Measurements from ENCODE around the gene FOXD1.
"Not testable (repeated sequence)": the region's sequence is repeated elsewhere in the genome, so short reads cannot be mapped to it uniquely, and the experiment has no call there.

FOXD1 gene

DNA sequence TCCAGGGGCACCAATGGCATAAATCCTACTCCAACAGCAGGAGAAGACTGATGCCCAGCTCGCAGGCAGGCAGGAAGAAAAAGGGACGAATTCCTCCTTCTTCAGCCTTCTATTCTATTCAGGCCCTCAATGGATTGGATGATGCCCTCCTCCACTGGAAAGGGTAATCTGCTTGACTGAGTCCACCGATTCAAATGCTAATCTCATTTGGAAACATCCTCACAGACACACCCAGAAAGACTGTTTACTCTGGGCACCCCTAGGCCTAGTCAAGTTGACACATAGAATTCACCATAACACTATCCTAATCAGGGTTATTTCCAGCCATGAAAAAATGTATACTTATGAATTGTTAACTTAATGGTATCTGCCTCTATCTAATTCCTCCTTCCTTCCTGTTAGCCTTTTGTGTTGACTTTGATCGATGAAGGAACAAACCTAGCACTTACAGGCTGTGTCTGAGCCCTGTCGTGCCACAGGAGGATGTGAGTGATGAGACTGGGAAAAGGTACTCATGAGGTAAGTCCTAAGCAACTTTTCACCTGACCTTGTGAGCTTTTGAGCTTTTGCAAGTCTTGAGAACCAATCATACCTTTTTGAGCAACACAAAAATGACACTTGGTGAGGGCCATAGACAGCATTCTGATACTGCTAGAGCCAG is 36.5 kb downstream of the FOXD1 start:
- DNase-seq, result no peak

DNA sequence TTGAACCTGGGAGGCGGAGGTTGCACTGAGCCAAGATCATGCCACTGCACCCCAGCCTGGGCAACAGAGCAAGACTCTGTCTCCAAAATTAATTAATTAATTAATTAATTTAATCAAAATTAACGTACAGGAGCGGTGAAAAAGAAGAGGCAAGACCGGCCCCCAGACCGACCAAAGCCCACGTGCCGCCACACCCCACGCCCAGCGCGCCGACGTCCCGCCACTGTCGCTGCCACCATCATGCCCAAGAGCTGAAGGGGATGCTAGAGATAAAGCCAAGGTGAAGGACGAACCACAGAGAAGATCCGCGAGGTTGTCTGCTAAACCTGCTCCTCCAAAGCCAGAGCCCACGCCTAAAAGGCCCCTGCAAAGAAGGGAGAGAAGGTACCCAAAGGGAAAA is 38.6 kb downstream of the FOXD1 start:
- DNase-seq, result not testable (repeated sequence)

DNA sequence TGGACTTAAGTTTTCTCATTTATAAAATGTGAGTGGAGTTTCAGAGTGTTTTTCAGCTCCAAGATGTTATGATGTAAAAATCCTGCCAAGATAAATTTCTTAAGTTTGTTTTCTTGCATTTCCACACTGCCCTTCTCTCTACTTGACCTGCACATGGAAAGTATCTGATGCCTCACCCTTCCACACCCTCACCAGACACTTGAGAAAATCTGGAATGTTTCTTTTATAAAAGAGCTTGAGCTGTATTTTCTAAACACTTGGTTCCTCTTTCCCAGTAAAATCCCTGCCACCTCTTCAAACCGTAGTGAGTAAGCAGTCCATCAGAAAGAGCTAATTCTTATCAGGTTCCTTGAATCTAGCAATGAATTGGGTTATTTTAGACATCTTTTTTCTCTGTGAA is 42.9 kb downstream of the FOXD1 start:
- DNase-seq, result no peak

DNA sequence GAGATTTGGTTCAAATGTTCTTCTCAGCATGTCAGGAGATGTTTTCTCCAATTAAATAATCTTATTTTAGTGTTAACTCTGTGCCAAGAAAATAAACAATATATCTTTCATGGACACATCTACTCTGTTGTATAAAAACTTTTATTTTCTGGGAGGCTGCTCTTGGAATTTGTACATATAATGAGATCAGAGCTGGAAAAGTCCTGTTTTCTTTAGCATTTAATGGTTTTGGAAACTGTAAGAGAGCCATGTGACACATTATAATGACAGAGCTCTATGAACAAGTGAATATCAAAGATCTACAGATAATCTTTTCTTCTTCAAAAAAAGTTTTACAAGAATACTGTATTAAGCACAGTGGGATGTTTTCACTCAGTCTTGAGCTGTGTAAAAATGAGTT is 48.8 kb downstream of the FOXD1 start:
- no peak for DNase-seq

All from stimulated activated naive CD4-positive, alpha-beta T cell treated with Interleukin-2 at 50 U/mL for 16 hours (primary cell).